AG04450 (cell line): ENCODE results near the gene TRIM73. TPM values are rescaled to one million over a fixed set of nuclear protein-coding genes. Genes with fewer than 3 reads are reported as not detected.
"Not testable (repeated sequence)": the region's sequence is repeated elsewhere in the genome, so short reads cannot be mapped to it uniquely, and the experiment has no call there.

Experiments
- CTCF ChIA-PET: fragments of 300-600, 350-600 bp; formaldehyde crosslinking; extraction: SDS; loops from one replicate; lab custom pipeline; 2022; ENCODE audit warnings: antibody characterized with exemption, inconsistent platforms; lab: Charles Lee
- POLR2A ChIA-PET: fragments of 350-600 bp; formaldehyde crosslinking; extraction: SDS; loops from one replicate; lab custom pipeline; 2021; ENCODE audit warnings: antibody characterized with exemption, inconsistent platforms; lab: Yijun Ruan, JAX
- DNase-seq: peaks from one replicate; pipeline ENCODE4 v3.0.0-alpha.2; 2011; ENCODE audit warnings: low read depth, low spot score
- H3K27ac ChIP-seq: one replicate; pipeline ENCODE4 v1.5.1; 2012; ENCODE audit warnings: low read depth, low read length, control low read depth
- H3K27me3 ChIP-seq: one replicate; pipeline ENCODE4 v1.6.0; 2012; ENCODE audit warnings: low read length; ENCODE audit not compliant: control insufficient read depth, insufficient read depth
- H3K4me3 ChIP-seq: 2 replicates; pipeline ENCODE4 v1.5.1; 2011; ENCODE audit warnings: mild to moderate bottlenecking, low read depth, low read length, control low read depth
- H3K9me3 ChIP-seq: 2 replicates; pipeline ENCODE4 v1.5.1; 2012; ENCODE audit warnings: low read length; ENCODE audit not compliant: control insufficient read depth, insufficient read depth
- polyA plus RNA-seq: library from polyadenylated mRNA; depleted of rRNA; stranded (reverse); fragments of >200 nt; gene quantifications from 2 replicates; pipeline ENCODE4 v1.2.3, GENCODE V29; 2011

The TRIM73 gene
- polyA plus RNA-seq, 1 experiment: 0.15 TPM

- H3K4me3 ChIP-seq, POLR2A ChIA-PET, CTCF ChIA-PET, H3K9me3 ChIP-seq, H3K27ac ChIP-seq, H3K27me3 ChIP-seq, DNase-seq: not testable (repeated sequence)
Measured at GRCh38 chr7:75419210-75419609, 23.8 kb downstream of the TRIM73 start.

GRCh38 chr7:75419693-75420092 is 24.3 kb downstream of the TRIM73 start:
- H3K9me3 ChIP-seq, H3K27ac ChIP-seq, H3K4me3 ChIP-seq, CTCF ChIA-PET, DNase-seq, H3K27me3 ChIP-seq, POLR2A ChIA-PET: not testable (repeated sequence)

GRCh38 chr7:75420152-75420551 is 24.7 kb downstream of the TRIM73 start:
- POLR2A ChIA-PET, H3K4me3 ChIP-seq, H3K27ac ChIP-seq, H3K9me3 ChIP-seq, DNase-seq, CTCF ChIA-PET, H3K27me3 ChIP-seq: not testable (repeated sequence)

- POLR2A ChIA-PET, H3K4me3 ChIP-seq, CTCF ChIA-PET, H3K9me3 ChIP-seq, H3K27ac ChIP-seq, DNase-seq, H3K27me3 ChIP-seq: not testable (repeated sequence)
Measured at GRCh38 chr7:75421798-75422710, 26.6 kb downstream of the TRIM73 start.

- H3K27ac ChIP-seq, H3K9me3 ChIP-seq, CTCF ChIA-PET, POLR2A ChIA-PET, H3K4me3 ChIP-seq, H3K27me3 ChIP-seq, DNase-seq: not testable (repeated sequence)
Measured at GRCh38 chr7:75423481-75423880, 28.1 kb downstream of the TRIM73 start.

GRCh38 chr7:75439000-75439399 is 43.6 kb downstream of the TRIM73 start:
- H3K27me3 ChIP-seq, H3K4me3 ChIP-seq, CTCF ChIA-PET, POLR2A ChIA-PET, H3K9me3 ChIP-seq, H3K27ac ChIP-seq, DNase-seq: not testable (repeated sequence)

GRCh38 chr7:75442101-75442464 is 46.7 kb downstream of the TRIM73 start:
- H3K27me3 ChIP-seq, DNase-seq, CTCF ChIA-PET, H3K27ac ChIP-seq, H3K9me3 ChIP-seq, POLR2A ChIA-PET: not testable (repeated sequence)
- peak overlapping the region; percentile 56 for H3K4me3 ChIP-seq

- H3K27me3 ChIP-seq, H3K9me3 ChIP-seq, CTCF ChIA-PET, POLR2A ChIA-PET, DNase-seq: not testable (repeated sequence)
- Histone ChIP-seq H3K27ac (peak overlapping the region; percentile 75), H3K4me3 (peak overlapping the region; percentile 63)
Measured at GRCh38 chr7:75442465-75443111, 47.2 kb downstream of the TRIM73 start.

- POLR2A ChIA-PET, H3K9me3 ChIP-seq, H3K4me3 ChIP-seq, H3K27me3 ChIP-seq, CTCF ChIA-PET, DNase-seq, H3K27ac ChIP-seq: not testable (repeated sequence)
Measured at GRCh38 chr7:75449946-75450345, 54.5 kb downstream of the TRIM73 start.
